GM21367 (cell line): ENCODE measurements around the gene SND1.

ENCODE experiments used
- ATAC-seq: cut with Tn5 transposase; IDR thresholded peaks from one replicate; pipeline ENCODE4 v1.9.1; 2021; ENCODE audit not compliant: unreplicated experiment

The SND1 gene

DNA sequence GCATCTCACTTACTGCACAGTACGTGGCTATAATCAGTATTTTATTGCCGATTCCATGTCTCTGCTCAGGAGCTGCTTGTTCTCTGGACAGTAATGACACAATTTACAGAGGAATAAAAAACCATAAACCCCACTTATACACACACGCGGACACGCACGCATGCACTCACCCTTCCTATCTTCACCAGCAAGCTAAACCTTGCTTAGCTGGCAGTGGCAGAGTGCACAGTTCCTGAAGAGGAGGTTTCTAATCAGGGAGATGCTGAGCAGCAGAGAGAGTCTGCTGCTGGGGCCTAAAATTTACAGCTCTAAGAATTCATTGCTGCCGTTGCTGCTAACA is 66.3 kb downstream of the SND1 start:
- ATAC-seq, result no peak

GRCh38 chr7:127726476-127726875 is 74.5 kb downstream of the SND1 start:
- no peak for ATAC-seq

- no peak for ATAC-seq
Observed at GRCh38 chr7:127730658-127731276, 78.8 kb downstream of the SND1 start.

DNA sequence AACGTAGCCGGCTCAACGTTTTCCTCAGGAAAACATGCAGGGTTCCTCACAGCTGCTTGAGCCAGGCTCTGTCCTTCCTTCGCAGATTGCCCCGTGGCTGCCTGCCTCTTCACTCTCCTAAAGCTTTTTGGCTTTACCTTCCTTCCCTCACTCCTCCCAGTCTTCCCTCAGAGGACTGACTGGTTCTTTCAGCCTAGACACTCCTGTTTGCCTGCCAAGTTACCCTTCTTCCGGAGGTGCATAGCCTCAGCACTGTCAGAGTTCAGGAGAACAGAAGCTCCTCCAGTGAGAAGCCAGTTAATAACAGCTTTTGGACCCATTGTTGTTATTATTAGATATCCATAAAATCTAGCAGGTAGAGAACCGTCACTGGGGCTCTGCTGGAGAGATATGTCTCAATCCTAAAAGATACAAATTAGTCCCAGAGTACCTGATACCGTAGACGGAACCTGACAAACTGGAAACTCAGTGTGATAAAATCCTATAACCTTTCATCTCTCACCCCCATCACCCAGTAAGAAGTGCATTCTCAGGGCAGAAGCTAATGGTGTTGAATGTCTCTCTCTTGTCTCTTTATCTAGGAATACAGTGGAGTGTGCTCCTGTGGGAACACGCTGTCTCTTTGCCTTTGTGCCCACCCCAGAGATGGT is 79.6 kb downstream of the SND1 start:
- no peak for ATAC-seq

DNA sequence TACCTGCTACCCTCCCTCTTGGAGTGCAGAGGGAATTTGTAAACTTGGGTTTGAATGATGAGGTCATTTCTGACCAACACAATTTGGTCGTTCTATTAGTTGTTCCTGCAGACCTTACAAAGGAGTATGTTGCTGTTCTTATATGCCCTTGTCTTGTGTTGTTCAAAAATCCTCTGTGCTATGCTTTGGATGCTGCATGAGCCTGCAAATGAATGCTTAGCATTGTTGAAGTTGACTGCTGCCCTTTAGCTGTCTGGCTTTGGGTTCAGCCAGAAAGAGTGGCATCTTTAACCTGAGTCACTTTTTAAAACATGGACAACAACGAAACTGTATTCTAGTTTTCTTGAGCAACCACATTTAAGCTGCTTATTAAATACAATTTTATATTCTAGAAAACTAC is 80.3 kb downstream of the SND1 start:
- no peak for ATAC-seq

DNA sequence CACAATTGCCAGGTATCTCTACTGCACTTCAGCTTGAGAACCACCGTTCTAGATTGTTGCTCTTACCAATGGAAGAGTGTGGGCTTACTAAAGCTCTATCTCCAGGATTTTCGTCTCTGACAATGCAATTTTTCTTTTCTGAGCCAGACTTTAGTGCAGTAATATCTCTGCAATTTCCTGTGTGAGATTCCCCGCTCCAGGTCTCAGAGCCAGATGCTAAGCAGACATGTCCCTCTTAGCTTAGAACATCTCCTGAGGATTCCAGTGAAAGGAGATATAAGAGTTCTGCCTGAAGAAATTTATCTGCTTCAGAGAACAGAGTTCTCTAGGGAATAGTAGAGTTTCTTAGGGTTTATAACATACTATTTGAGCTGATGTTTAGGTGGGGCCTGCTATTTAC is 82.0 kb downstream of the SND1 start:
- no peak for ATAC-seq

GRCh38 chr7:127736511-127736910 is 84.5 kb downstream of the SND1 start:
- no peak for ATAC-seq

GRCh38 chr7:127738859-127739258 is 86.9 kb downstream of the SND1 start:
- ATAC-seq, result no peak

DNA sequence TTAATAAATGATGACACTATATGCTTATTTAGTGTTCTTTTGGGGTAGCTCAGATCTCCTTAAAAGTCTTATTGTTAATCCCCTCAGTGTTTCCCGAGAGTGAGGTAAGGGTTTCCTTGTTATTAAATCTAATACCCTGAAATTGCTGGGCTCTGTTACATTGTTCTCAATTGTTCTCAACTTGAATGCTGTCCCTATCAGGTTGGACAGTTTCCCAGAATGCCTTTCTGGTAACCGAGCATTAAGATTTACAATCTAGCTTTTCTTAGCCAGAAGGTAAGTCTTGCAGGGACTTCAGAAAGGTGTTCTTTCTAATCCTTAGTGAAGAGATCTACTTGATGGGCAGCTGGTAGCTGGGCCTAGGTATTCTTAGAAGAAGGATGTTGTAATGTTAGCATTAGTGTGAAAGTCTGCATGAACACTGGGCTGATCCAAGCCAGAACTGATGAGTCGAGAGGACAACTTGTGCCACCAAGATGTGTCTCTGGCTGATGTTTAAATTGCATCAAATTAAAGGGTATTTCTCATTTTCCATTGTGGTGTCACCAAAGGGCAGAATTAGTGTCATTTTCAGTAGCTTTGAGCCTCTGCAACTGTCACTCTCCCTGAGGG is 89.9 kb downstream of the SND1 start:
- no peak for ATAC-seq

DNA sequence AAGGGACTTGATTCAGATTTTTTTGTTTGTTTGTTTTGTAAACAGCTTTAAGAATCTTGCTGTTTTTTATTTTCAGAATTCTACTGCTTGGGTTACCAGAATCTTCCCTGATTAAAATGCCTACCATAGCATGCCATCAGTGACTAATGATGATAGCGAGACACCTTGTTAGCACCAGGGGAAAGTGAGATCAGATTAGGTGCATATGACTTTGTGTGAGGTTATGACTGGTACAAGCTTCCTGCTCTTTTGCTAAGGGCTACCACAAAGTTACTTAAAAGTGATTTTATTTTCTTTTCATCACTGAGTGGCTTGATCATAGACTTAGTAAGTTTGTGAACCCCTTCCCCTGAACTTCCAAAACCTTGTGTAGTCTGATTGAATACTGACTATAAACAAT is 93.5 kb downstream of the SND1 start:
- no peak for ATAC-seq

DNA sequence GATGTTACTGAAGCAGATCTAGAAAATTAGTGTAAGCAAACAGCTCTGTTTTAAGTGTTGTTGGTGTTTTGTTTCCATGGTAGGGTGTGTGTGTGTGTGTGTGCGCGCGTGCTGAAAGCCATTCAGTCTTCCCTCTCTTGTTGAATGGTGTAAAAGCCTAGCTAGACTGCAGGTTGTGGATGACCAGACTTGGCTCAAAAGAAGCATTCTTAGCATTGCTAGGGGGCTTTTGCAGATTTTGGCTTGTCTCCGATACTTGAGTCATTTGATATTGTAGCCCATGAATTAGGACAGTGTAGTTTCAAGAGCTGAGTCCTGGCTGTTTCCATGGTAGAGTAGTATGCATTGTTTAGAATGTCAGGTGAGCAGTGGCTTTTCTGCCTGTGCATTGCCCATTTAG is 99.1 kb downstream of the SND1 start:
- ATAC-seq, result no peak

DNA sequence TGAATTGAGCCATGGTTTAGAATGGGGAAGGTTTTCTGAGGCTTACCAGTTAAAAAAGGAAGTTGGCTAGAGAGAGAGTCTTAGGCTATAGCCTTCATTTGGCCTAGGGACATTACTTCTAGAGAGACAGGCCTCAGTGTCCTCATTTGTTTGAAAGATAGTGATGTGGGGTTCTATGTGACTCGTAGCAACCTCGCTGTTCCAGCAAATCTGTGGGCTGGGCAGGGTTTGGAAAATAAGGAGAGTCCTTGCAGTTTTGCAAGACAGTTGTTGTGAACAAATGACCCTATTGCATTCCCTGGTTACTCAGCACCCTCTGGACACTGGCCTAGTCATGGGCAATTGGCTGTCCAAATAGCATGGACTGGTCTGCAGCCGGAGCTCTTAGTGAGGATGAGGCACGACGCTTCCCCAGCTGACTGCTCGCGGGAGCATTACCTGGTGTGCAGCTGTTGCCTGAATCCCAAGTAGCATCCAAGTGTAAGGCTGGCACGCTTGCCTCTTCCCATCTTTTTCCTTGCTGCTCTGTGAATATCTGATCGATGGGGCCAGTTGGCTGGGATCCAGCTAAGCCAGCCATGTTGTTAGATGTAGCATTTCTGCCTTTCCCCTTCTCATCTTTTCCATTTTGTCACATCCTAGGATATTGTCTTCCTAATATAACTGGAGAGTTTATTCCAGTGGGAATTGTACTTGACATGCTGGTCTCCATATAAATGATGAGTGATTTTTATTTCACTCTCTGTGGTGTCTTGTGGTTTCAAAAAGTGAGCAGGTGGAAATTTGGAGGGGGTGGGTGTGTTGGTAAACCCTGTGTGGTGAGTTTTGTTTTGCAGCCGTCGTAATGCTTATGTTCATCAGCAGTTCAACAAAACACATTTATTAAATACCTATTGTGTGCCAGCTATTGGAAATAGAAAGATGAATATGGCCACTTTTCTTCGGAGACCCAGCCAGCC is 99.8 kb downstream of the SND1 start:
- ATAC-seq, result no peak

GRCh38 chr7:127752829-127753228 is 100.8 kb downstream of the SND1 start:
- no peak for ATAC-seq

GRCh38 chr7:127754457-127754856 is 102.5 kb downstream of the SND1 start:
- ATAC-seq, result no peak

DNA sequence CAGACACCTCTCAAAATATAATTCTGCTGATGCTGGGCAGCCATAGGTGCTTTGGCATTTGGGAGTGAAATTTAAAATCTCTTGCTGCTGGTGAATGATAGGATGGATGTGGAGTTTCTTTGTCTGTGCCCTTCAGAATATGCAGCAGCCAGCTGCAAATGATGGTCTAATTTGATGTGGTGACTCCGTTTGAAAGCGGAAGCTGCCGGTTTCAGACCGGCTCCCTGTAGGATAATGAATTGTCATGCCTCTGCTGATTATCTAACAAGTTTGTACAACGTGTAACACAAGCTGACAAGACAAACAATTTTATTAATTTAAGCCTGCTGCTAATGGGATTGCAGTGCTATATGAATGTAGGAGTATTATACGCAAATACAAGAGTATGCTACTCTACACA is 103.5 kb downstream of the SND1 start:
- ATAC-seq, result no peak

GRCh38 chr7:127755965-127756364 is 104.0 kb downstream of the SND1 start:
- no peak for ATAC-seq

GRCh38 chr7:127758105-127758504 is 106.1 kb downstream of the SND1 start:
- ATAC-seq, result no peak

DNA sequence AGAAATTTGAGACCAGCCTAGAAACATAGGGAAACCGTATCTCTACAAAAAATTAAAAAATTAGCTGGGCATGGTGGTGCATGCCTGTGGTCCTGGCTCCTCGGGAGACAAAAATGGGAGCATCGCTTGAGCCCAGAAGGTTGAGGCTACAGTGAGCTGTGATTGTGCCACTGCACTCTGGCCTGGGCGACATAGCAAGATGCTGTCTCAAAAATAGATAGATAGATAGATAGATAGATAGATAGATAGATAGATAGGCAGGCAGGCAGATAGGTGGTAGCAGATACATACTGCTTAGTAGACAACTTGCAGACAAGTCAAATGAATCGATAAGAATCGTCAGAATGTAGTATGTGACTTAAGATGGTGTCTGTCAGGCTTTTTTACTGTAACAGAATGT is 106.9 kb downstream of the SND1 start:
- ATAC-seq, result no peak

DNA sequence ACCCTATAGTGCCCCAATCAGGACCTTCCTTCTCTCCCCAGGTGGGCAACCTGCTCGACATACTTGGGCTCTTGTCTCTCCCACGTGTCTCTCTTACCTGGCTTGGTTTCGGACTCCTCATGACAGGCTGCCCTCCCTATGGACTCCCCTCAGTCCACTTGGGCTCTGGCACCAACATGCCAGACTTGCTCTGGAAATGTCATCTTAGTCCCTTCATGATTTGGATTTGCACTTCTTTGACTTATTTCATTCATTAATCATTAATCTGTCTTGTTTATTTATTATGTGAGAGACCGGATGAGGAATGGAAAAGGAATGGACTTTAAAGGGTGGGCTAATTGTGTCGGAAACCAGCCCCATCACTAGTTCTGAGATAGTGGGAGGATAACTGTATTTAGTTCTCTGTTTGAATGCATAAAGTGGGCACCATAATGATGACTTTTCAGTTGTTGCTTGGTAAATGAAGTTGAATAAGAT is 108.0 kb downstream of the SND1 start:
- ATAC-seq, result no peak

GRCh38 chr7:127760436-127761031 is 108.5 kb downstream of the SND1 start:
- ATAC-seq, result no peak

DNA sequence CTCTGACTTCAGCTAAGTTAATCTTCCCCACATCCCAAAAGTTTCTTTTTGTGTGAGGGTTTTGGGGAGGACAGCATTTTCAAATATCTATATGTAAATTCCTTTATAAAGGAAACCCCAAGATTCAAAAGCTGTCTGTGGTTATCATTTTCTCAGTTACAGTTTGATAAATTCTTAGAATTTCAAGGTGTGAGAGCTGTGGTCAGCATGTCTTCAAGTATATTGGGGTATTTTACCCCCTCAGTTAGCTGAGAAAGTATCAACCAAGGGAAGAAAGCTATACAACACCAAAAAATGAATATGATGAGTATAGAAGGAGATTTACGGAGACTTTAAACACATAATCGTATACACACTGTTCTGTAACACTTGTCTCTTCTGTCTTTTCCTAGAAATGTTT is 109.2 kb downstream of the SND1 start:
- no peak for ATAC-seq
